Measurements from ENCODE around the gene PDF.

Gene PDF

GRCh38 chr16:69340095-69340644 lies 9.8 kb upstream of the PDF start:
- TF ChIP-seq POLR2AphosphoS5 (IDR thresholded peaks at IDR 0.05; ENCODE audit: low read depth) (no peak), GABPA (IDR thresholded peaks at IDR 0.05; ENCODE audit: low read depth) (no peak), SPI1 (IDR thresholded peaks at IDR 0.05; ENCODE audit: borderline replicate concordance, low read depth) (no peak), REST (IDR thresholded peaks at IDR 0.05; ENCODE audit: insufficient replicate concordance, low read depth) (no peak)
- TF ChIP-seq, protein P1, sequence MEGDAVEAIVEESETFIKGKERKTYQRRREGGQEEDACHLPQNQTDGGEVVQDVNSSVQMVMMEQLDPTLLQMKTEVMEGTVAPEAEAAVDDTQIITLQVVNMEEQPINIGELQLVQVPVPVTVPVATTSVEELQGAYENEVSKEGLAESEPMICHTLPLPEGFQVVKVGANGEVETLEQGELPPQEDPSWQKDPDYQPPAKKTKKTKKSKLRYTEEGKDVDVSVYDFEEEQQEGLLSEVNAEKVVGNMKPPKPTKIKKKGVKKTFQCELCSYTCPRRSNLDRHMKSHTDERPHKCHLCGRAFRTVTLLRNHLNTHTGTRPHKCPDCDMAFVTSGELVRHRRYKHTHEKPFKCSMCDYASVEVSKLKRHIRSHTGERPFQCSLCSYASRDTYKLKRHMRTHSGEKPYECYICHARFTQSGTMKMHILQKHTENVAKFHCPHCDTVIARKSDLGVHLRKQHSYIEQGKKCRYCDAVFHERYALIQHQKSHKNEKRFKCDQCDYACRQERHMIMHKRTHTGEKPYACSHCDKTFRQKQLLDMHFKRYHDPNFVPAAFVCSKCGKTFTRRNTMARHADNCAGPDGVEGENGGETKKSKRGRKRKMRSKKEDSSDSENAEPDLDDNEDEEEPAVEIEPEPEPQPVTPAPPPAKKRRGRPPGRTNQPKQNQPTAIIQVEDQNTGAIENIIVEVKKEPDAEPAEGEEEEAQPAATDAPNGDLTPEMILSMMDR (IDR thresholded peaks at IDR 0.05; ENCODE audit: insufficient read depth, low read length), result no peak
- DNase-seq (ENCODE audit: low read depth in 1 of 2, low spot score in 1 of 2), result no peak
- Histone ChIP-seq H3K27ac (replicated peaks) (peak overlapping the region; percentile 84), H3K4me3 (replicated peaks; ENCODE audit: insufficient read depth, low read length) (peak overlapping the region; percentile 80), H3K27me3 (ENCODE audit: insufficient read depth, poor library complexity, severe bottlenecking) (no peaks in the 10 kb centered on the region)

DNA sequence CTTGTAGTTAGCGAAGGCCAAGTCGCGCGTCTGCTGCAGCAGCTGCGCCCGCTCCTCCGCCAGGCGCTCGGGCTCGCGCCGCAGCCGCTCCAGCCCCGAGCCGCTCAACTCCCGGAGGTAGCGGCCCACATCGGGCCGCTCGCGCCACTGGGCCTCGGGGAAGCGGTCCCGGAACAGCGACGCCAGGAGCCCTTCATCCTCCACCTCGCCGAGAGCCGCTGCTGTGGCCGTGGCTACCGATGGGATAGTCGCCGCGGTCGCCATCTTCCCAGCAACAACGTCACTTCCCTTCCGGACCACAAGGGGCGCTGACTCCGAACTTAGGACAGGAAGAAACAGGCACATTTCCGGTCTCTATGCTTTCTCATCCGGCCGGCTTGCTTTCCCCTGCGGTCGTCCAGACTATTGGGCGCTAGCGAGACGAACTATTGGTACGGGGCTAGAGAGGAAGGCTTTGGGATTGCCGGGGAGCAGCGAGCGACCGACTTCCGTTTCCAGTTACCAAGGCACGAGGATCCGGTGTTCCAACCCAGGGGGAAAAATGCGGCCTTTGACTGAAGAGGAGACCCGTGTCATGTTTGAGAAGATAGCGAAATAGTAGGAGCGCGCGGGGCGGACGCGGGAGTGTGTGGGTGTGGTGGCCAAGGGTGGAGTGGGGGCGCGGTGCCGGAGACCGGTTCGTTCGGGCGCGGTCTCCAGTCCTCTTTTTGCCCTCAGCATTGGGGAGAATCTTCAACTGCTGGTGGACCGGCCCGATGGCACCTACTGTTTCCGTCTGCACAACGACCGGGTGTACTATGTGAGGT lies 9.1 kb upstream of the PDF start, which contains the start of the genes COG8 and NIP7:
Gene COG8 (minus strand): TSS at position 276 of the 806 bp plus-strand sequence. CDS start 12 bp downstream, at position 264.
Gene NIP7 (plus strand): TSS at position 484 of the 806 bp plus-strand sequence. CDS start 58 bp downstream, at position 542.
- peak within 1 kb of the TSS; percentile 84 for H3K27ac ChIP-seq (replicated peaks)

More for the DNA sequence above, 9.1 kb upstream of the PDF start, which contains the start of the genes COG8 and NIP7:
- peak; percentile 89 for TF ChIP-seq POLR2AphosphoS5 (IDR thresholded peaks at IDR 0.05; ENCODE audit: low read depth)
- TF ChIP-seq GABPA (IDR thresholded peaks at IDR 0.05; ENCODE audit: low read depth), result peak; percentile 95
- TF ChIP-seq, protein P1 (IDR thresholded peaks at IDR 0.05; ENCODE audit: insufficient read depth, low read length), result peak; percentile 81
- TF ChIP-seq REST (IDR thresholded peaks at IDR 0.05; ENCODE audit: insufficient replicate concordance, low read depth), result peak; percentile 67
- TF ChIP-seq SPI1 (IDR thresholded peaks at IDR 0.05; ENCODE audit: borderline replicate concordance, low read depth), result peak; percentile 71
- H3K4me3 ChIP-seq (replicated peaks; ENCODE audit: insufficient read depth, low read length), result peak within 1 kb of the TSS; percentile 80
- peak; percentile 99 for DNase-seq (ENCODE audit: low read depth in 1 of 2, low spot score in 1 of 2)
- no peaks in the 10 kb centered on the region for H3K27me3 ChIP-seq (ENCODE audit: insufficient read depth, poor library complexity, severe bottlenecking)
